ENCODE results near the gene ZNF22. TPM values are rescaled to one million over a fixed set of nuclear protein-coding genes. Genes with fewer than 3 reads are reported as not detected.

Gene ZNF22
- total and polyA plus RNA-seq, 2 of the 4 experiments (the other 2 are of a cell fraction): 10.6 to 12.4 TPM

DNA sequence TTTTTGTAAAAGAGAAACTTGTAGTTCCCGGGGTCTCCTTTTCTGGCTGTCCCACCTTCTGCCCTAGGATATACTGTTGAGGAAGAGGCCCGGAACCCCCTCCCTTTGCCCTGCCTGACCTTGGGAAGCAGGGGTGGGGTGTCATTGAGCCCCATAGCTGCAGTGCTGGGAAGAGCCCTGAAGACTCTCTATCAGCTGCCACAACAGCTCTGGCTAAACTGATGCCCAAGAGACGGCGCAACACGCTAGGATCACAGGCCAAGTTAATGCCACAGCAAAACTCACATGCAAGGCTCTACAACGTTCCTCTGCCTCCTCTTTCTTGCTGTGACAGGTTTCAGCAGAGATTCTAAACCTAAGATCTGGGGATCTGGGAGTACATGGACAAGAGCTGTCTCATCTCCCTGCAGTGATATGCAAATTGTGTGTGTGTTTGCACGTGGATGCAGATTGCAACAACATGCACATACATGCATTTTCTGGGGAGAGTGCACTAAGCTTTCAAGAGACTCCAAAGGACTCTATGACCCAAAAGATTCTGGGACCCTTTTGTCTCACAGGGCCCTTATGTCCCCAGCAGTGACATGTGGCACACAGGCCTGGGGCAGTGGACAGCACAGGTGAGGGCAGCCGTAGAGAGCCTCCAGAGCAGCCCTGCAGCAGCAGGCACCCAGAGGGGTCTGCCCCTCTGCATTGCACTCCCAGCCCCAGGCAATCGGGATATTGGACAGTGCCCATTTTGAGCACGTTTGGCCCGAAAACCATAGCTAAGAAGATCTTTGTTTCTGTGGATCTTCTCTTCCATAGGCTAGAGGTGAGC, 38.6 kb upstream of the ZNF22 start:
- in situ Hi-C loops (cut with MboI; ENCODE audit: low sequenced_read_pairs): no loop called here
- BruUV-seq (replicated peaks): no TSS peak
- no peak for TF ChIP-seq SMC3 (IDR thresholded peaks at IDR 0.05; ENCODE audit: low read depth, low read length)
- TF ChIP-seq CHD1 (IDR thresholded peaks at IDR 0.05; ENCODE audit: low read depth, low read length): no peak
- no peak for TF ChIP-seq FOS (IDR thresholded peaks at IDR 0.05; ENCODE audit: low read depth, low read length)
- no peak for TF ChIP-seq MAZ (IDR thresholded peaks at IDR 0.05; ENCODE audit: borderline replicate concordance, low read depth, low read length)
- no peak for TF ChIP-seq MXI1 (IDR thresholded peaks at IDR 0.05; ENCODE audit: borderline replicate concordance, low read depth, low read length)
- TF ChIP-seq CEBPB (IDR thresholded peaks at IDR 0.05; ENCODE audit: low read depth, low read length): no peak
- no peak for TF ChIP-seq RCOR1 (IDR thresholded peaks at IDR 0.05; ENCODE audit: insufficient replicate concordance, low read length)
- no peak for TF ChIP-seq CTCF (conservative IDR thresholded peaks at IDR 0.05; ENCODE audit: low read depth, low read length)
- no peak for TF ChIP-seq POLR2A (IDR thresholded peaks at IDR 0.05; ENCODE audit: low read depth, low read length)
- TF ChIP-seq MAFK (IDR thresholded peaks at IDR 0.05; ENCODE audit: low read depth, low read length): no peak
- TF ChIP-seq NFE2L2 (IDR thresholded peaks at IDR 0.05; ENCODE audit: low read depth, low read length): no peak
- TF ChIP-seq RFX5 (IDR thresholded peaks at IDR 0.05; ENCODE audit: low read depth, low read length): no peak
- no peak for TF ChIP-seq RAD21 (IDR thresholded peaks at IDR 0.05; ENCODE audit: low read length)
- no peak for TF ChIP-seq BHLHE40 (IDR thresholded peaks at IDR 0.05; ENCODE audit: low read depth, low read length)
- TF ChIP-seq USF2 (IDR thresholded peaks at IDR 0.05; ENCODE audit: low read depth, low read length): no peak

More for the DNA sequence above, 38.6 kb upstream of the ZNF22 start:
- POLR2A ChIA-PET (ENCODE audit: unreplicated experiment): no interaction called here
- no peak overlapping the region for H4K5ac ChIP-seq (ENCODE audit: low read depth, low read length)
- no peak overlapping the region for H3K4me2 ChIP-seq (ENCODE audit: low read depth, low read length)
- no peaks in the 10 kb centered on the region for H3K9me3 ChIP-seq (ENCODE audit: control insufficient read depth, insufficient read depth, low read length)
- H3K56ac ChIP-seq (ENCODE audit: extremely low read depth, insufficient read depth, low read length): no peak overlapping the region
- dilution Hi-C loops (cut with HindIII; ENCODE audit: low sequenced_read_pairs, unreplicated experiment) (no loop called here), intact Hi-C loops (cut with micrococcal nuclease) (no loop called here)
- DNase-seq (no peak), ATAC-seq (ENCODE audit: low read depth) (no peak)
- no peaks in the 10 kb centered on the region for H3K36me3 ChIP-seq (ENCODE audit: control insufficient read depth, insufficient read depth, low read length)
- H3K4ac ChIP-seq (ENCODE audit: low read depth, low read length): no peak overlapping the region
- peaks cover 11% of the 10 kb centered on the region for H3K9me1 ChIP-seq (ENCODE audit: insufficient read depth, low read length)
- peaks cover 31% of the 10 kb centered on the region for H3K4me1 ChIP-seq (ENCODE audit: control insufficient read depth, insufficient read depth, low read length)
- no peaks in the 10 kb centered on the region for H3K27me3 ChIP-seq (ENCODE audit: control insufficient read depth, insufficient read depth, low read length)
- H3K18ac ChIP-seq (ENCODE audit: low read depth, low read length): no peak overlapping the region
- H4K91ac ChIP-seq (ENCODE audit: insufficient read depth, low read depth, low read length): no peak overlapping the region
- H2BK120ac ChIP-seq (ENCODE audit: low read depth, low read length): no peak overlapping the region
- no peak overlapping the region for H3K14ac ChIP-seq (replicated peaks; ENCODE audit: low read depth, low read length)
- CTCF ChIA-PET: interaction anchor here (1.3 kb wide), 1 partner anchor 16 kb away, joined by 3 read pairs; the partner anchor contains the start of gene DEPP1
- no peak overlapping the region for H3K4me3 ChIP-seq (ENCODE audit: insufficient read depth, low read depth, low read length)
- no peak overlapping the region for H2AK9ac ChIP-seq (replicated peaks; ENCODE audit: low read depth, low read length, poor library complexity)
- H3K9ac ChIP-seq (ENCODE audit: low read depth, low read length): no peak overlapping the region
- no peak overlapping the region for H2BK5ac ChIP-seq (ENCODE audit: low read depth, low read length, poor library complexity, severe bottlenecking)
- H2AK5ac ChIP-seq (ENCODE audit: low read depth, low read length): no peak overlapping the region
- H3K23ac ChIP-seq (ENCODE audit: low read depth, low read length): no peak overlapping the region
- no peak overlapping the region for H2AFZ ChIP-seq (replicated peaks; ENCODE audit: low read length, poor library complexity)
- peaks cover 7 to 24% of the 10 kb centered on the region in 2 experiments; a peak in 3 of 4 replicates for H3K79me1 ChIP-seq (ENCODE audit: low read depth in 1 of 2, low read length in 2 of 2)
- H2BK20ac ChIP-seq (ENCODE audit: low read depth, low read length): no peak overlapping the region
- H2BK15ac ChIP-seq (ENCODE audit: low read depth, low read length): no peak overlapping the region
- no peak overlapping the region for H4K8ac ChIP-seq (ENCODE audit: low read depth in 2 of 2, low read length in 2 of 2)
- no peaks in the 10 kb centered on the region for H4K20me1 ChIP-seq (ENCODE audit: insufficient read depth, low read length)
- WGBS, 2 experiments (ENCODE audit: extremely low coverage in 2 of 2, insufficient read length in 1 of 2): no CpG with 5 or more reads among the region's 11 CpGs
- no peak overlapping the region for H3K27ac ChIP-seq (ENCODE audit: insufficient read depth, low read length)

Data from IMR-90 (cell line).